SK-N-SH treated with all-trans-retinoic acid at 6 μM for 48 hours (cell line): ENCODE measurements around the gene IFIT1B.
"Not testable (repeated sequence)": the region's sequence is repeated elsewhere in the genome, so short reads cannot be mapped to it uniquely, and the experiment has no call there.

Experiments
- ATAC-seq: fragments of 200-7000 bp; cut with Tn5 transposase; 3 replicates; pipeline ENCODE4 v1.9.1; 2020; ENCODE audit warnings: mild to moderate bottlenecking, moderate library complexity
- ARNTL ChIP-seq: fragments of 450-650 bp; formaldehyde crosslinking; IDR thresholded peaks from 2 replicates; pipeline ENCODE4 v1.5.0; 2020; ENCODE audit warnings: low read depth, mild to moderate bottlenecking, moderate library complexity, borderline replicate concordance
- BACH2 ChIP-seq: fragments of 250-450 bp; sonication (Bioruptor Pico); IDR thresholded peaks from 2 replicates; pipeline ENCODE4 v1.9.0; 2021; ENCODE audit warnings: mild to moderate bottlenecking, borderline replicate concordance
- CSDC2 ChIP-seq: fragments of 250-450 bp; sonication (Bioruptor Pico); IDR thresholded peaks from 2 replicates; pipeline ENCODE4 v1.5.0; 2020; ENCODE audit warnings: mild to moderate bottlenecking, moderate library complexity
- CSRNP3 ChIP-seq: fragments of 250-450 bp; sonication (Bioruptor Pico); IDR thresholded peaks from 2 replicates; pipeline ENCODE4 v1.5.1; 2021; ENCODE audit warnings: mild to moderate bottlenecking, moderate library complexity
- ESRRG ChIP-seq: fragments of 250-450 bp; sonication (Bioruptor Pico); IDR thresholded peaks from 2 replicates; pipeline ENCODE4 v1.6.1; 2021; ENCODE audit warnings: mild to moderate bottlenecking
- GLIS3 ChIP-seq: fragments of 250-450 bp; sonication (Bioruptor Pico); IDR thresholded peaks from 2 replicates; pipeline ENCODE4 v1.5.0; 2020; ENCODE audit warnings: mild to moderate bottlenecking, moderate library complexity
- ISL1 ChIP-seq: fragments of 250-450 bp; sonication (Bioruptor Pico); IDR thresholded peaks from 2 replicates; pipeline ENCODE4 v2.1.2; 2022; ENCODE audit warnings: mild to moderate bottlenecking, moderate library complexity
- OSR1 ChIP-seq: fragments of 250-450 bp; sonication (Bioruptor Pico); IDR thresholded peaks from 2 replicates; pipeline ENCODE4 v1.8.0; 2022; ENCODE audit warnings: moderate library complexity, mild to moderate bottlenecking, inconsistent platforms
- PATZ1 ChIP-seq: fragments of 250-450 bp; sonication (Bioruptor Pico); IDR thresholded peaks from 2 replicates; pipeline ENCODE4 v1.8.0; 2020; ENCODE audit warnings: mild to moderate bottlenecking, moderate library complexity, borderline replicate concordance
- POU6F1 ChIP-seq: fragments of 250-450 bp; sonication (Bioruptor Pico); IDR thresholded peaks from 2 replicates; pipeline ENCODE4 v1.8.0; 2021; ENCODE audit warnings: low read depth, mild to moderate bottlenecking, moderate library complexity, borderline replicate concordance
- PPARA ChIP-seq: fragments of 250-450 bp; sonication (Bioruptor Pico); IDR thresholded peaks from 2 replicates; pipeline ENCODE4 v1.5.0; 2020; ENCODE audit warnings: mild to moderate bottlenecking, borderline replicate concordance
- TCF4 ChIP-seq: fragments of 250-450 bp; sonication (Bioruptor Pico); IDR thresholded peaks from 2 replicates; pipeline ENCODE4 v1.8.0; 2021; ENCODE audit warnings: mild to moderate bottlenecking, moderate library complexity, borderline replicate concordance
- TOX ChIP-seq: fragments of 250-450 bp; sonication (Bioruptor Pico); IDR thresholded peaks from 2 replicates; pipeline ENCODE4 v1.8.0; 2021; ENCODE audit warnings: mild to moderate bottlenecking, moderate library complexity, borderline replicate concordance
- ZC3H10 ChIP-seq: fragments of 250-450 bp; sonication (Bioruptor Pico); IDR thresholded peaks from 2 replicates; pipeline ENCODE4 v1.5.1; 2021; ENCODE audit warnings: mild to moderate bottlenecking, moderate library complexity
- ZFP30 ChIP-seq: fragments of 450-650 bp; formaldehyde crosslinking; IDR thresholded peaks from 2 replicates; pipeline ENCODE4 v1.5.0; 2022; ENCODE audit warnings: mild to moderate bottlenecking, moderate library complexity
- ZNF565 ChIP-seq: fragments of 450-650 bp; formaldehyde crosslinking; conservative IDR thresholded peaks from 2 replicates; pipeline ENCODE4 v1.5.0; 2020; ENCODE audit warnings: low read depth, mild to moderate bottlenecking, moderate library complexity
- ZNF70 ChIP-seq: fragments of 450-650 bp; formaldehyde crosslinking; IDR thresholded peaks from 2 replicates; pipeline ENCODE4 v1.5.0; 2020; ENCODE audit warnings: mild to moderate bottlenecking, moderate library complexity
- ZNF8 ChIP-seq: fragments of 450-650 bp; formaldehyde crosslinking; IDR thresholded peaks from 2 replicates; pipeline ENCODE4 v1.5.0; 2020; ENCODE audit warnings: mild to moderate bottlenecking, moderate library complexity
- TF ChIP-seq, protein P1 (sequence below): fragments of 250-450 bp; sonication (Bioruptor Pico); IDR thresholded peaks from 2 replicates; pipeline ENCODE4 v1.5.0; 2020; ENCODE audit warnings: mild to moderate bottlenecking, moderate library complexity
- TF ChIP-seq, protein P2 (sequence below): fragments of 250-450 bp; sonication (Bioruptor Pico); IDR thresholded peaks from 2 replicates; pipeline ENCODE4 v1.5.1; 2020; ENCODE audit warnings: low read depth, mild to moderate bottlenecking, moderate library complexity

Gene IFIT1B

DNA sequence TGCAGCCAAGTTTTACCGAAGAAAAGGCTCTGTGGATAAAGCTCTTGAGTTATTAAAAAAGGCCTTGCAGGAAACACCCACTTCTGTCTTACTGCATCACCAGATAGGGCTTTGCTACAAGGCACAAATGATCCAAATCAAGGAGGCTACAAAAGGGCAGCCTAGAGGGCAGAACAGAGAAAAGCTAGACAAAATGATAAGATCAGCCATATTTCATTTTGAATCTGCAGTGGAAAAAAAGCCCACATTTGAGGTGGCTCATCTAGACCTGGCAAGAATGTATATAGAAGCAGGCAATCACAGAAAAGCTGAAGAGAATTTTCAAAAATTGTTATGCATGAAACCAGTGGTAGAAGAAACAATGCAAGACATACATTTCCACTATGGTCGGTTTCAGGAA is 25.2 kb downstream of the IFIT1B start:
- no peak for ATAC-seq
- no peak for TF ChIP-seq ZC3H10 (CRISPR knock-in tag)
- TF ChIP-seq PATZ1 (CRISPR knock-in tag) = no peak
- TF ChIP-seq OSR1 = no peak
- TF ChIP-seq CSRNP3 (CRISPR knock-in tag) = no peak
- TF ChIP-seq CSDC2 (CRISPR knock-in tag) = no peak
- no peak for TF ChIP-seq ARNTL (CRISPR knock-in tag)
- TF ChIP-seq GLIS3 = no peak
- no peak for TF ChIP-seq ZNF8
- TF ChIP-seq ESRRG = no peak
- TF ChIP-seq TCF4 (CRISPR knock-in tag) = no peak
- TF ChIP-seq POU6F1 (CRISPR knock-in tag) = no peak
- TF ChIP-seq ZFP30 (CRISPR knock-in tag) = no peak
- TF ChIP-seq, protein P1, sequence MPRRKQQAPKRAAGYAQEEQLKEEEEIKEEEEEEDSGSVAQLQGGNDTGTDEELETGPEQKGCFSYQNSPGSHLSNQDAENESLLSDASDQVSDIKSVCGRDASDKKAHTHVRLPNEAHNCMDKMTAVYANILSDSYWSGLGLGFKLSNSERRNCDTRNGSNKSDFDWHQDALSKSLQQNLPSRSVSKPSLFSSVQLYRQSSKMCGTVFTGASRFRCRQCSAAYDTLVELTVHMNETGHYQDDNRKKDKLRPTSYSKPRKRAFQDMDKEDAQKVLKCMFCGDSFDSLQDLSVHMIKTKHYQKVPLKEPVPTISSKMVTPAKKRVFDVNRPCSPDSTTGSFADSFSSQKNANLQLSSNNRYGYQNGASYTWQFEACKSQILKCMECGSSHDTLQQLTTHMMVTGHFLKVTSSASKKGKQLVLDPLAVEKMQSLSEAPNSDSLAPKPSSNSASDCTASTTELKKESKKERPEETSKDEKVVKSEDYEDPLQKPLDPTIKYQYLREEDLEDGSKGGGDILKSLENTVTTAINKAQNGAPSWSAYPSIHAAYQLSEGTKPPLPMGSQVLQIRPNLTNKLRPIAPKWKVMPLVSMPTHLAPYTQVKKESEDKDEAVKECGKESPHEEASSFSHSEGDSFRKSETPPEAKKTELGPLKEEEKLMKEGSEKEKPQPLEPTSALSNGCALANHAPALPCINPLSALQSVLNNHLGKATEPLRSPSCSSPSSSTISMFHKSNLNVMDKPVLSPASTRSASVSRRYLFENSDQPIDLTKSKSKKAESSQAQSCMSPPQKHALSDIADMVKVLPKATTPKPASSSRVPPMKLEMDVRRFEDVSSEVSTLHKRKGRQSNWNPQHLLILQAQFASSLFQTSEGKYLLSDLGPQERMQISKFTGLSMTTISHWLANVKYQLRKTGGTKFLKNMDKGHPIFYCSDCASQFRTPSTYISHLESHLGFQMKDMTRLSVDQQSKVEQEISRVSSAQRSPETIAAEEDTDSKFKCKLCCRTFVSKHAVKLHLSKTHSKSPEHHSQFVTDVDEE = no peak
- no peak for TF ChIP-seq BACH2 (CRISPR knock-in tag)

GRCh38 chr10:89404104-89405047 is 26.5 kb downstream of the IFIT1B start:
- no peak for TF ChIP-seq TCF4 (CRISPR knock-in tag)
- TF ChIP-seq, protein P2, sequence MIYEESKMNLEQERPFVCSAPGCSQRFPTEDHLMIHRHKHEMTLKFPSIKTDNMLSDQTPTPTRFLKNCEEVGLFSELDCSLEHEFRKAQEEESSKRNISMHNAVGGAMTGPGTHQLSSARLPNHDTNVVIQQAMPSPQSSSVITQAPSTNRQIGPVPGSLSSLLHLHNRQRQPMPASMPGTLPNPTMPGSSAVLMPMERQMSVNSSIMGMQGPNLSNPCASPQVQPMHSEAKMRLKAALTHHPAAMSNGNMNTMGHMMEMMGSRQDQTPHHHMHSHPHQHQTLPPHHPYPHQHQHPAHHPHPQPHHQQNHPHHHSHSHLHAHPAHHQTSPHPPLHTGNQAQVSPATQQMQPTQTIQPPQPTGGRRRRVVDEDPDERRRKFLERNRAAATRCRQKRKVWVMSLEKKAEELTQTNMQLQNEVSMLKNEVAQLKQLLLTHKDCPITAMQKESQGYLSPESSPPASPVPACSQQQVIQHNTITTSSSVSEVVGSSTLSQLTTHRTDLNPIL (CRISPR knock-in tag) = no peak
- TF ChIP-seq PATZ1 (CRISPR knock-in tag) = no peak
- no peak for TF ChIP-seq ISL1 (CRISPR knock-in tag)
- TF ChIP-seq ZNF70 (CRISPR knock-in tag) = no peak
- TF ChIP-seq ZC3H10 (CRISPR knock-in tag) = no peak
- TF ChIP-seq TOX (CRISPR knock-in tag) = no peak
- TF ChIP-seq BACH2 (CRISPR knock-in tag) = no peak
- TF ChIP-seq ESRRG = no peak
- no peak for TF ChIP-seq PPARA (CRISPR knock-in tag)
- no peak for TF ChIP-seq ZNF565 (CRISPR knock-in tag)
- TF ChIP-seq, all 23 proteins: peak for 0
- no peak for ATAC-seq

DNA sequence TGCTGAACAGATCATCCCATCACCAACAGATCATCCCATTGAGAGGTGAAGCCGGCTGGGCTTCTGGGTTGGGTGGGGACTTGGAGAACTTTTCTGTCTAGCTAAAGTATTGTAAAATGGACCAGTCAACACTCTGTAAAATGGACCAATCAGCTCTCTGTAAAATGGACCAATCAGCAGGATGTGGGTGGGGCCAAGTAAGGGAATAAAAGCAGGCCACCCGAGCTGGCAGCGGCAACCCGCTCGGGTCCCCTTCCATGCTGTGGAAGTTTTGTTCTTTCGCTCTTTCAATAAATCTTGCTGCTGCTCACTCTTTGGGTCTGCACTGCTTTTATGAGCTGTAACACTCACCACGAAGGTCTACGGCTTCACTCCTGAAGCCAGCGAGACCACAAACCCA is 28.3 kb downstream of the IFIT1B start:
- ATAC-seq = not testable (repeated sequence)

GRCh38 chr10:89407792-89408191 is 29.9 kb downstream of the IFIT1B start:
- not testable (repeated sequence) for ATAC-seq

DNA sequence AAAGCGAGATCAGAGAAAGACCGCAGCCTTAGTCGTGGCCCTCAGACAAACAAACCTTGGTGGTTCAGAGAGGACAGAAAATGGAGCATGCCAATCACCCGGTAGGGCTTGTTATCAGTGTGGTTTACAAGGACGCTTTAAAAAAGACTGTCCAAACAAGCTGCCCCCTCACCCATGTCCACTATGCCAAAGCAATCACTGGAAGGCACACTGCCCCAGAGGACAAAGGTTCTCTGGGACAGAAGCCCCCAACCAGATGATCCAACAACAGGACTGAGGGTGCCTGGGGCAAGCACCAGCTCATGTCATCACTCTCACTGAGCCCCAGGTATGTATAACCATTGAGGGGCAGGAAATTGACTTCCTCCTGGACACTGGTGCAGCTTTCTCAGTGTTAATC is 31.4 kb downstream of the IFIT1B start:
- ATAC-seq = not testable (repeated sequence)

GRCh38 chr10:89410551-89410950 is 32.7 kb downstream of the IFIT1B start:
- not testable (repeated sequence) for ATAC-seq

- not testable (repeated sequence) for ATAC-seq
Observed at GRCh38 chr10:89411135-89411534, 33.3 kb downstream of the IFIT1B start.
